NT2/D1 (cell line): Measurements from ENCODE around the gene IGSF10.

Source experiments
- DNase-seq: peaks from one replicate; pipeline ENCODE4 v3.0.0-alpha.2; 2011; ENCODE audit warnings: low read depth, low spot score
- H3K27me3 ChIP-seq: 2 replicates; pipeline ENCODE4 v1.6.0; 2011; ENCODE audit warnings: mild to moderate bottlenecking; ENCODE audit not compliant: insufficient read length, insufficient read depth
- H3K36me3 ChIP-seq: 2 replicates; pipeline ENCODE4 v1.6.1; 2011; ENCODE audit warnings: mild to moderate bottlenecking, low read length, mixed read lengths; ENCODE audit not compliant: insufficient read depth, insufficient read length
- H3K4me1 ChIP-seq: 2 replicates; pipeline ENCODE4 v1.5.1; 2011; ENCODE audit not compliant: insufficient read depth, insufficient read length
- H3K4me3 ChIP-seq: 2 replicates; pipeline ENCODE4 v1.5.1; 2011; ENCODE audit warnings: low read depth; ENCODE audit not compliant: insufficient read length
- H3K9ac ChIP-seq: 2 replicates; pipeline ENCODE4 v1.6.0; 2011; ENCODE audit warnings: low read depth; ENCODE audit not compliant: insufficient read length
- H3K9me3 ChIP-seq: 2 replicates; pipeline ENCODE4 v1.5.1; 2011; ENCODE audit warnings: mild to moderate bottlenecking, low read length; ENCODE audit not compliant: insufficient read depth
- SUZ12 ChIP-seq: IDR thresholded peaks from 2 replicates; pipeline ENCODE4 v1.6.1; 2011; ENCODE audit not compliant: insufficient read length, insufficient read depth; ENCODE audit errors: extremely low read depth
- YY1 ChIP-seq: IDR thresholded peaks from 2 replicates; pipeline ENCODE4 v1.6.1; 2011; ENCODE audit not compliant: insufficient read length, insufficient read depth
- ZNF274 ChIP-seq: IDR thresholded peaks from 2 replicates; pipeline ENCODE4 v1.6.1; 2011; ENCODE audit warnings: mild to moderate bottlenecking, low read depth, low read length

IGSF10 gene

GRCh38 chr3:151430821-151431484 lies 29.9 kb downstream of the IGSF10 start:
- no peak overlapping the region for H3K4me3 ChIP-seq
- H3K36me3 ChIP-seq, result no peaks in the 10 kb centered on the region
- no peak overlapping the region for H3K9ac ChIP-seq
- H3K4me1 ChIP-seq, result no peaks in the 10 kb centered on the region
- peaks cover 12% of the 10 kb centered on the region; the same call in 1 of the 2 replicates for H3K9me3 ChIP-seq
- no peak for TF ChIP-seq ZNF274
- no peak for TF ChIP-seq SUZ12
- TF ChIP-seq YY1, result no peak
- no peak for DNase-seq
- no peaks in the 10 kb centered on the region for H3K27me3 ChIP-seq

GRCh38 chr3:151428386-151428785 lies 32.5 kb downstream of the IGSF10 start:
- no peak overlapping the region for H3K9ac ChIP-seq
- no peaks in the 10 kb centered on the region for H3K4me1 ChIP-seq
- H3K9me3 ChIP-seq, result peaks cover 12% of the 10 kb centered on the region; the same call in 1 of the 2 replicates
- H3K4me3 ChIP-seq, result no peak overlapping the region
- no peaks in the 10 kb centered on the region for H3K27me3 ChIP-seq
- no peaks in the 10 kb centered on the region for H3K36me3 ChIP-seq
- no peak for DNase-seq
- no peak for TF ChIP-seq ZNF274
- TF ChIP-seq SUZ12, result no peak
- no peak for TF ChIP-seq YY1

GRCh38 chr3:151426341-151426657 lies 34.6 kb downstream of the IGSF10 start:
- Histone ChIP-seq H3K27me3 (no peaks in the 10 kb centered on the region), H3K9me3 (peaks cover 8% of the 10 kb centered on the region; the same call in 1 of the 2 replicates), H3K4me3 (no peak overlapping the region), H3K9ac (no peak overlapping the region), H3K36me3 (no peaks in the 10 kb centered on the region), H3K4me1 (no peaks in the 10 kb centered on the region)
- TF ChIP-seq ZNF274 (no peak), SUZ12 (no peak), YY1 (no peak)
- no peak for DNase-seq

GRCh38 chr3:151425627-151426340 lies 35.1 kb downstream of the IGSF10 start:
- TF ChIP-seq ZNF274 (no peak), SUZ12 (no peak), YY1 (no peak)
- Histone ChIP-seq H3K36me3 (peaks cover under 1% of the 10 kb centered on the region), H3K4me1 (no peaks in the 10 kb centered on the region), H3K4me3 (no peak overlapping the region), H3K27me3 (no peaks in the 10 kb centered on the region), H3K9me3 (peaks cover 4% of the 10 kb centered on the region; the same call in 1 of the 2 replicates), H3K9ac (no peak overlapping the region)
- DNase-seq, result no peak

- H3K9me3 ChIP-seq, result no peaks in the 10 kb centered on the region
- H3K36me3 ChIP-seq, result peaks cover 2% of the 10 kb centered on the region
- no peak for DNase-seq
- no peak overlapping the region for H3K4me3 ChIP-seq
- H3K9ac ChIP-seq, result no peak overlapping the region
- TF ChIP-seq SUZ12 (no peak), YY1 (no peak), ZNF274 (no peak)
- H3K27me3 ChIP-seq, result no peaks in the 10 kb centered on the region
- no peaks in the 10 kb centered on the region for H3K4me1 ChIP-seq
These were observed 37.8 kb downstream of the IGSF10 start for GRCh38 chr3:151423091-151423490.

GRCh38 chr3:151421938-151422337 lies 38.9 kb downstream of the IGSF10 start:
- H3K4me1 ChIP-seq, result no peaks in the 10 kb centered on the region
- H3K9me3 ChIP-seq, result no peaks in the 10 kb centered on the region
- no peaks in the 10 kb centered on the region for H3K27me3 ChIP-seq
- no peak for TF ChIP-seq SUZ12
- TF ChIP-seq ZNF274, result no peak
- TF ChIP-seq YY1, result no peak
- H3K4me3 ChIP-seq, result no peak overlapping the region
- H3K36me3 ChIP-seq, result peaks cover 2% of the 10 kb centered on the region
- H3K9ac ChIP-seq, result no peak overlapping the region
- DNase-seq, result no peak

GRCh38 chr3:151419806-151420205 lies 41.1 kb downstream of the IGSF10 start:
- DNase-seq, result no peak
- Histone ChIP-seq H3K9ac (no peak overlapping the region), H3K27me3 (no peaks in the 10 kb centered on the region), H3K4me1 (no peaks in the 10 kb centered on the region), H3K36me3 (peaks cover 2% of the 10 kb centered on the region), H3K4me3 (no peak overlapping the region), H3K9me3 (no peaks in the 10 kb centered on the region)
- TF ChIP-seq ZNF274, result no peak
- no peak for TF ChIP-seq YY1

GRCh38 chr3:151415289-151415688 lies 45.6 kb downstream of the IGSF10 start:
- DNase-seq, result no peak
- Histone ChIP-seq H3K27me3 (no peaks in the 10 kb centered on the region), H3K9me3 (no peaks in the 10 kb centered on the region), H3K9ac (no peak overlapping the region), H3K4me1 (no peaks in the 10 kb centered on the region), H3K36me3 (no peaks in the 10 kb centered on the region), H3K4me3 (no peak overlapping the region)
- TF ChIP-seq YY1 (no peak), ZNF274 (no peak), SUZ12 (no peak)
